C4-2B (cell line): ENCODE data around the gene TNNI3K.

Experiments
- ZFX ChIP-seq: fragments of 450-650 bp; IDR thresholded peaks from 2 replicates; pipeline ENCODE4 v1.6.1; 2017
- TF ChIP-seq, protein P1 (sequence below): fragments of 450-650 bp; conservative IDR thresholded peaks from 2 replicates; pipeline ENCODE4 v1.5.1; 2017; ENCODE audit warnings: mild to moderate bottlenecking

DNA sequence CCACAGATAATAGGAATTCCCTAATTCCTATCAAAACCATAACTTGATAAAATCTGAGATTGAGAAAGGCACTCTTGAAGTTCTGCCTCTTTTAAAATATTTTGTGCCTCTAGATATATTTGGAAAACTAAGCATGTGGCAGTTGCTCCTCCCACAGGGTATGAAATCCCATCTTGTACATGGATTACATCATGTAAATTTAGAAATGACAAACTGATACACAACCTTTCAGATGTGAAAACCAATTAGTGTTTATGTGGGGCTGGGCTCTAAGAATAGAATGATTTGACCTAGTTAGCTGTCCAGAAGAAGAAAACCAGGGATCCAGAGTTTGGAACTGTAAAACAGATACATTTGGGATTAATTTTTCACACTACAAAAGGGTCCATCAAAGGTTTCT is 261.5 kb downstream of the TNNI3K start:
- TF ChIP-seq, protein P1, sequence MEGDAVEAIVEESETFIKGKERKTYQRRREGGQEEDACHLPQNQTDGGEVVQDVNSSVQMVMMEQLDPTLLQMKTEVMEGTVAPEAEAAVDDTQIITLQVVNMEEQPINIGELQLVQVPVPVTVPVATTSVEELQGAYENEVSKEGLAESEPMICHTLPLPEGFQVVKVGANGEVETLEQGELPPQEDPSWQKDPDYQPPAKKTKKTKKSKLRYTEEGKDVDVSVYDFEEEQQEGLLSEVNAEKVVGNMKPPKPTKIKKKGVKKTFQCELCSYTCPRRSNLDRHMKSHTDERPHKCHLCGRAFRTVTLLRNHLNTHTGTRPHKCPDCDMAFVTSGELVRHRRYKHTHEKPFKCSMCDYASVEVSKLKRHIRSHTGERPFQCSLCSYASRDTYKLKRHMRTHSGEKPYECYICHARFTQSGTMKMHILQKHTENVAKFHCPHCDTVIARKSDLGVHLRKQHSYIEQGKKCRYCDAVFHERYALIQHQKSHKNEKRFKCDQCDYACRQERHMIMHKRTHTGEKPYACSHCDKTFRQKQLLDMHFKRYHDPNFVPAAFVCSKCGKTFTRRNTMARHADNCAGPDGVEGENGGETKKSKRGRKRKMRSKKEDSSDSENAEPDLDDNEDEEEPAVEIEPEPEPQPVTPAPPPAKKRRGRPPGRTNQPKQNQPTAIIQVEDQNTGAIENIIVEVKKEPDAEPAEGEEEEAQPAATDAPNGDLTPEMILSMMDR: no peak
- TF ChIP-seq ZFX: no peak
